Upper lobe of right lung (tissue), 1 donor: ENCODE measurements around the gene MIEN1. TPM values are rescaled to one million over a fixed set of nuclear protein-coding genes. Genes with fewer than 3 reads are reported as not detected.
A peak's percentile ranks its signal among the peaks of the same experiment; 100 is the strongest.

Experiments
- ATAC-seq: fragments of 200-7000 bp; cut with Tn5 transposase; one replicate; pipeline ENCODE4 v1.9.1; 2020; ENCODE audit warnings: mild to moderate bottlenecking, moderate library complexity
- DNase-seq: peaks from one replicate; pipeline ENCODE4 v3.0.0-alpha.2; 2020
- H3K27ac ChIP-seq: fragments of 200-600 bp; one replicate; pipeline ENCODE4 v1.8.0; 2022
- H3K27me3 ChIP-seq: fragments of 200-600 bp; one replicate; pipeline ENCODE4 v1.8.0; 2022; ENCODE audit warnings: mild to moderate bottlenecking
- H3K36me3 ChIP-seq: fragments of 200-600 bp; one replicate; pipeline ENCODE4 v1.8.0; 2022
- H3K4me1 ChIP-seq: fragments of 200-600 bp; one replicate; pipeline ENCODE4 v1.8.0; 2022
- H3K4me3 ChIP-seq: fragments of 200-600 bp; one replicate; pipeline ENCODE4 v1.8.0; 2022; ENCODE audit warnings: mild to moderate bottlenecking
- H3K9me3 ChIP-seq: fragments of 200-600 bp; one replicate; pipeline ENCODE4 v1.8.0; 2022
- intact Hi-C: fragments of 100-400 bp; cut with DNase I; formaldehyde crosslinking; loops from one replicate; pipeline ENCODE4 v1.11.0; 2022
- total RNA-seq: library from RNA; stranded (reverse); fragmentation: NEBNext Ultra II Directional; extraction: Animal tissue kit (Norgen Biotek cat#: 25700); gene quantifications from one replicate; pipeline ENCODE4 v1.2.1, GENCODE V29; 2021
- TF ChIP-seq, protein P1 (sequence below): fragments of 200-600 bp; IDR thresholded peaks from one replicate; pipeline ENCODE4 v1.8.0; 2022; ENCODE audit warnings: antibody characterized with exemption
- donor health status: DM: no; HTN: yes; CAD: no; lungs with severe emphysema.

Gene MIEN1
- total RNA-seq, 1 donor from 2014 or later: 48.5 TPM

DNA sequence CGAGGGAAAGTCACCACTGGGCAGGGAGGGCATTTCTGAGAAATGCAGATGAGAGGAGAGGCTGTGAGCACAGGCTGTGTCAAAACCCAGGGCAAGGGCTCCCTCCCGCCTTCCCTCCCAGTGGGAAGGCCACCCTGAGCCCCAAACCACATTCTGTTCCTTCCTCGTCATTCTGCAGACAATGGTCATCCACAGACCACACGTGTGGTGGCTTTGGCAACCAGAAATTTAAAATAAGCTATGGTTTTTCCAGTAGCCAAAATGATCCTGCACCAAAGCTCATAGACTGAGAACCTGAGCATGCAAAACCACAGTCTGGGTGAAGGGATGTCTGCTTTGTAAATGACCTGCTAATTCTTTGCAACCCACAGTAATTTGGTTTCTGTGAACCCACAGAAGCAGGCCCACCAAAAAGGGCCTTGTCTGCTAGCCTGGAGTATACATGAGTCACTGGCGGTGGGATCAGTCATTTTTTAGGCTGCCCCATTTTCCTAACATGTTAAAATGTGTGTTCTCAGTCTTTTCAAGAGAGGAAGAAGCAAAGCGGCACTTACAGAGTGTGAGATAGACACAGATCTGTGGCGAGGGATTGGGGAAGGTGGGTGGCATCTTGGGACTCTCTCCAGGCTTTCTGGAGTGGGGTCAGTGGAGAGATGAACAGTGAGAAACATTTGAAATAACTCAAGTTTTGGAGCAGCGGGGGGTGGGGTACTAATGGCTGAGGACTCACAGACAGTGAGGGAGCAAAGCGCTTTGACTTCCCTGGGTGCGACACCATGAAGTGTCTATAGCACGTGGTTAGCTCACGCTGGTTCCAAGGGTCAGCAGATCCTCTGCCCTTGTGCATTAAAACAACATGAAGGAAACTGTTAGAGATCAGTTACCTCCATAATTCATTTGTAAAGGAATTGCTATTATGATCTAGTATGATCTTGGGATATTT, 27.9 kb upstream of the MIEN1 start:
- TF ChIP-seq, protein P1, sequence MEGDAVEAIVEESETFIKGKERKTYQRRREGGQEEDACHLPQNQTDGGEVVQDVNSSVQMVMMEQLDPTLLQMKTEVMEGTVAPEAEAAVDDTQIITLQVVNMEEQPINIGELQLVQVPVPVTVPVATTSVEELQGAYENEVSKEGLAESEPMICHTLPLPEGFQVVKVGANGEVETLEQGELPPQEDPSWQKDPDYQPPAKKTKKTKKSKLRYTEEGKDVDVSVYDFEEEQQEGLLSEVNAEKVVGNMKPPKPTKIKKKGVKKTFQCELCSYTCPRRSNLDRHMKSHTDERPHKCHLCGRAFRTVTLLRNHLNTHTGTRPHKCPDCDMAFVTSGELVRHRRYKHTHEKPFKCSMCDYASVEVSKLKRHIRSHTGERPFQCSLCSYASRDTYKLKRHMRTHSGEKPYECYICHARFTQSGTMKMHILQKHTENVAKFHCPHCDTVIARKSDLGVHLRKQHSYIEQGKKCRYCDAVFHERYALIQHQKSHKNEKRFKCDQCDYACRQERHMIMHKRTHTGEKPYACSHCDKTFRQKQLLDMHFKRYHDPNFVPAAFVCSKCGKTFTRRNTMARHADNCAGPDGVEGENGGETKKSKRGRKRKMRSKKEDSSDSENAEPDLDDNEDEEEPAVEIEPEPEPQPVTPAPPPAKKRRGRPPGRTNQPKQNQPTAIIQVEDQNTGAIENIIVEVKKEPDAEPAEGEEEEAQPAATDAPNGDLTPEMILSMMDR: no peak
- no peak for DNase-seq
- peaks cover 10% of the 10 kb centered on the region for H3K4me1 ChIP-seq
- no peak overlapping the region for H3K4me3 ChIP-seq
- intact Hi-C loops: loop anchor here (10.0 kb wide), 1 partner anchor 133 kb away; the partner anchor contains the start of gene PPP1R1B
- ATAC-seq: no peak
- H3K27me3 ChIP-seq: no peaks in the 10 kb centered on the region
- no peak overlapping the region for H3K27ac ChIP-seq
- no peaks in the 10 kb centered on the region for H3K36me3 ChIP-seq
- no peaks in the 10 kb centered on the region for H3K9me3 ChIP-seq

DNA sequence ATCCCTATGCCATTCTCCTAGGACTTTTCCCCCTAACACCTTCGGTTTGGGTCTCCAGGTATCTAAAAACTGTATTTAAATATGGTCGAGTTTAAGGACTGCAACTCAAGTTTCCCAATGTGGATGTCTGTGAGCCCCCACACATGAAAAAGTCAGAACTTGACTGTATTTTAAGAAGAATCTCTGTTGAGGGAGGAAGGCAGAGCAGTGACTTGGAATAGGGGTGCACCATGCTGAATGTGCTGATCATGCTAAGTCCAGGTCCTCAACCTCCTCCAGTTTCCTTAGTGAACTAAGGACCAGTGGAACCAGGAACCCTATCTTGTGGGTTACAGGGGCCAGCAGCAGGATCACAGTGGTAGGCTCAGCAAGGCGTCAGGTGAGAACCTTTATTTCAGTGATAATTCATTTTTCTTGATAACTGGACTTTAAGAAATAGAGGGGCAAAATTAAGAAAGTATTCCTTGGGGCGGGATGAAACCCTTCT, 26.9 kb upstream of the MIEN1 start:
- TF ChIP-seq, protein P1: no peak
- H3K27me3 ChIP-seq: no peaks in the 10 kb centered on the region
- H3K4me1 ChIP-seq: peaks cover 13% of the 10 kb centered on the region
- no peaks in the 10 kb centered on the region for H3K36me3 ChIP-seq
- no peak overlapping the region for H3K4me3 ChIP-seq
- H3K9me3 ChIP-seq: no peaks in the 10 kb centered on the region
- intact Hi-C loops: loop anchor here (10.0 kb wide), 1 partner anchor 132 kb away; the partner anchor contains the start of gene PPP1R1B
- H3K27ac ChIP-seq: no peak overlapping the region
- no peak for ATAC-seq
- no peak for DNase-seq

DNA sequence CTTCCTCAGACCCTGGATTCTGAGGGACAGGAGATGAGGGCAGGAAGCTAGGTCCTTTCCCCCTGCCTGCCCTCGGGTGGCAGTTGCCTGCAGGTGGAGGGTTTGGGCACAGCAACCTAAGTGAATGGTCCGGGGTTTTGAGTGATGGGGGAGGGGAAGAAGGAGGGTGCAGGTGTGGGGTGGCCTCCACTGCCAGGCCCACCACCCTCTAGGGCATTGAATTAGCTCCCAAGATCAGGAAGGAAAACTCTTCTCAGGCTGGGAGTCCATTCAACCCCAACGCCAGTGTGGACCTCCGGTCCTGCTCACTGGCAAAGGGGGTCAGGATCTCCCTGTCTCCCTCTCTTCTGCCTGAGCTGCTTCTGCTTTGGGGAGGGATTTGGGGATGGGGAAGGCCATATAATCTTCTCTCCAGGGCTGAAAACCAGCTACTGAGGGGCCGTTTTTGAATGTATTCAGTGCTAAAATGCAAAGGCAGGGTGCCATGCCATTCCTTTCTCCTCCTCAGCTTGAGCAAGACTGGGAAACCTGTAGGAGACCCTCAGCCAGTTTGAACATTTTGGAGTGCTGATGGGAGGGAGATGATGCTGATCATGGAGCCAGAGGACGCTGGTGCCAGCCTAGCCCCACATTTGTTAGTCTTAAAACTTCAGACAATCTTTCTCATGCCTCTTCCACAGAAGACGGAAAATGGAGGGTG, 26.2 kb upstream of the MIEN1 start:
- Histone ChIP-seq H3K9me3 (no peaks in the 10 kb centered on the region), H3K27me3 (no peaks in the 10 kb centered on the region), H3K4me1 (peaks cover 13% of the 10 kb centered on the region), H3K4me3 (no peak overlapping the region), H3K27ac (no peak overlapping the region), H3K36me3 (no peaks in the 10 kb centered on the region)
- DNase-seq (no peak), ATAC-seq (no peak)
- TF ChIP-seq, protein P1: no peak
- intact Hi-C loops: loop anchor here (10.0 kb wide), 1 partner anchor 132 kb away; the partner anchor contains the start of gene PPP1R1B

DNA sequence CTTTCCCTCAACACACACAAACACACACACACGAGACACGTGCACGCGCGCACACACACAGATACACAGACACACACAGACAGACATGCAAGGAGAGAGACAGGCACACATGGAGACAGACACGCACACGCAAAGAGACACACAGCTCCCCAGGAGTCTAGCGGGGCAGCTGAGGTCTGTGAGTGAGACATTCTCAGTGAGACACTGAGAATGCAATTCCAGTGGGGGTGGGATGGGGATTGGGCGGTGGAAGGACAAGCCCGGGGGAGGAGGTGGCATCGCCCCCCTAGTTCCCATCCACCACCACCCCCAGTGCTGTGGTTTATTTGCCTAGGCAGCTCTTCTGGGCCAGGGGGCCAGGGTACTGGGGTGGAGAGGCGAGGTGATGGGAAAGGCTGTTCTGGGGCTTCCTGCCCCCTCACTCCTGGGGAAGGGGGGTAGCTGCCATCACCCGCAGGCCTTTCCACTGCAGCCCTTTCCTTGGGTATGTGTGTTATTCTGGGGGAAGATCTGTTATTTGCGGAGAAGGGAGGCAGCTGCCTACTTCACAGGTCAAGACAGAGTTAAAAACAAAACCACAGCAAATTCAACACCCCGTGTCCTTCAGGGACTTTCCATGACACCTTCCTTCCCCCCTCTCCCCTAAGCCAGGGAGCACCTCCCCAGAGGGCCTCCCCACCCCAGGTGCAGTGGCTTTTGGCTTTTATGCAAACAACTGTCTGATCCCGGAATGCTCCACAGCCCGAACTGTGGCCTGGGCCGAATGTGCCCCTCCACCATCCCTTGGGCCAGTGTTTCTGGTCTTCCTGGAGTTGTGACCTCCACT, 25.4 kb upstream of the MIEN1 start:
- H3K4me1 ChIP-seq: peaks cover 13% of the 10 kb centered on the region
- DNase-seq (no peak), ATAC-seq (no peak)
- H3K27me3 ChIP-seq: no peaks in the 10 kb centered on the region
- intact Hi-C loops: loop anchor here (10.0 kb wide), 1 partner anchor 131 kb away; the partner anchor contains the start of gene PPP1R1B
- H3K9me3 ChIP-seq: no peaks in the 10 kb centered on the region
- TF ChIP-seq, protein P1: no peak
- H3K27ac ChIP-seq: peak overlapping the region; percentile 98
- H3K36me3 ChIP-seq: no peaks in the 10 kb centered on the region
- no peak overlapping the region for H3K4me3 ChIP-seq
